ENCODE data around the gene PPIB.

DNA sequence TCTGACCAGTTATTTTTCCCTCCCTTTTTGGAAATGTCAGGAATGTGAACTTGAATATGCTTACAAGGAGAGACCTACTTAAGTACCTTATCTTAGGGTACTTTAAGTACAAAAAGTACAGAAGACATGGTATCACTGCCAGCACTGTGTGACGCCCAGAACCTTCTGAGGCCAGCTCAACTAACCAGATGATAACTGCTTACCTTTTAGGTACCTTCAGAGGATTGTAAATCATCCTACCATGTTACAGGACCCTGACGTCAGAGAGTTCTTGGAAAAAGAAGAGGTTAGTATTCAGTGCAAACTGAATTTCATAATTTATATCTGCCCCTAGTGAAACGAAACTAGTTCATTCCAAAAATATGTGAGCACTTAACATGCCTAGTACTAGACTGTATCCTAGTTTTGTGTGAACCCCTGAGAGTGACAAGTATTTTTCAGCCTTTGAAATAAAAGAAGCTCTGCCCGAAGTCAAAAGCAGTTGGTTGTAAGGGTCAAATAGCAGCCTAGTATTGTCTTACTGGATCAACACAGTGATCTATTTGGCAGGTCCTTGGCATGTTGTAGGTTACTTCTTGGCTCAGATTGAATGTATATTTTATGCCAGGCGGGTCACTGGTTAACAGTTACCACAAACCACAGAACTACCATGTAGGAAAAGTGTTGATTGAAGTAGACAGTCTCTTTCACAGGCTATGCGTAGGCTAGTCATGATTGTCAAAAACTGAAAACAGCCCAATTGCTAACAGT lies 35.1 kb downstream of the PPIB start:
- TF ChIP-seq, protein P1, sequence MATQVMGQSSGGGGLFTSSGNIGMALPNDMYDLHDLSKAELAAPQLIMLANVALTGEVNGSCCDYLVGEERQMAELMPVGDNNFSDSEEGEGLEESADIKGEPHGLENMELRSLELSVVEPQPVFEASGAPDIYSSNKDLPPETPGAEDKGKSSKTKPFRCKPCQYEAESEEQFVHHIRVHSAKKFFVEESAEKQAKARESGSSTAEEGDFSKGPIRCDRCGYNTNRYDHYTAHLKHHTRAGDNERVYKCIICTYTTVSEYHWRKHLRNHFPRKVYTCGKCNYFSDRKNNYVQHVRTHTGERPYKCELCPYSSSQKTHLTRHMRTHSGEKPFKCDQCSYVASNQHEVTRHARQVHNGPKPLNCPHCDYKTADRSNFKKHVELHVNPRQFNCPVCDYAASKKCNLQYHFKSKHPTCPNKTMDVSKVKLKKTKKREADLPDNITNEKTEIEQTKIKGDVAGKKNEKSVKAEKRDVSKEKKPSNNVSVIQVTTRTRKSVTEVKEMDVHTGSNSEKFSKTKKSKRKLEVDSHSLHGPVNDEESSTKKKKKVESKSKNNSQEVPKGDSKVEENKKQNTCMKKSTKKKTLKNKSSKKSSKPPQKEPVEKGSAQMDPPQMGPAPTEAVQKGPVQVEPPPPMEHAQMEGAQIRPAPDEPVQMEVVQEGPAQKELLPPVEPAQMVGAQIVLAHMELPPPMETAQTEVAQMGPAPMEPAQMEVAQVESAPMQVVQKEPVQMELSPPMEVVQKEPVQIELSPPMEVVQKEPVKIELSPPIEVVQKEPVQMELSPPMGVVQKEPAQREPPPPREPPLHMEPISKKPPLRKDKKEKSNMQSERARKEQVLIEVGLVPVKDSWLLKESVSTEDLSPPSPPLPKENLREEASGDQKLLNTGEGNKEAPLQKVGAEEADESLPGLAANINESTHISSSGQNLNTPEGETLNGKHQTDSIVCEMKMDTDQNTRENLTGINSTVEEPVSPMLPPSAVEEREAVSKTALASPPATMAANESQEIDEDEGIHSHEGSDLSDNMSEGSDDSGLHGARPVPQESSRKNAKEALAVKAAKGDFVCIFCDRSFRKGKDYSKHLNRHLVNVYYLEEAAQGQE (IDR thresholded peaks at IDR 0.05) = no peak
- TF ChIP-seq, protein P2, sequence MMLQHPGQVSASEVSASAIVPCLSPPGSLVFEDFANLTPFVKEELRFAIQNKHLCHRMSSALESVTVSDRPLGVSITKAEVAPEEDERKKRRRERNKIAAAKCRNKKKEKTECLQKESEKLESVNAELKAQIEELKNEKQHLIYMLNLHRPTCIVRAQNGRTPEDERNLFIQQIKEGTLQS (IDR thresholded peaks at IDR 0.05) = no peak
- TF ChIP-seq JUND (IDR thresholded peaks at IDR 0.05) (no peak), RAD21 (IDR thresholded peaks at IDR 0.05) (no peak)
- TF ChIP-seq, protein P3, sequence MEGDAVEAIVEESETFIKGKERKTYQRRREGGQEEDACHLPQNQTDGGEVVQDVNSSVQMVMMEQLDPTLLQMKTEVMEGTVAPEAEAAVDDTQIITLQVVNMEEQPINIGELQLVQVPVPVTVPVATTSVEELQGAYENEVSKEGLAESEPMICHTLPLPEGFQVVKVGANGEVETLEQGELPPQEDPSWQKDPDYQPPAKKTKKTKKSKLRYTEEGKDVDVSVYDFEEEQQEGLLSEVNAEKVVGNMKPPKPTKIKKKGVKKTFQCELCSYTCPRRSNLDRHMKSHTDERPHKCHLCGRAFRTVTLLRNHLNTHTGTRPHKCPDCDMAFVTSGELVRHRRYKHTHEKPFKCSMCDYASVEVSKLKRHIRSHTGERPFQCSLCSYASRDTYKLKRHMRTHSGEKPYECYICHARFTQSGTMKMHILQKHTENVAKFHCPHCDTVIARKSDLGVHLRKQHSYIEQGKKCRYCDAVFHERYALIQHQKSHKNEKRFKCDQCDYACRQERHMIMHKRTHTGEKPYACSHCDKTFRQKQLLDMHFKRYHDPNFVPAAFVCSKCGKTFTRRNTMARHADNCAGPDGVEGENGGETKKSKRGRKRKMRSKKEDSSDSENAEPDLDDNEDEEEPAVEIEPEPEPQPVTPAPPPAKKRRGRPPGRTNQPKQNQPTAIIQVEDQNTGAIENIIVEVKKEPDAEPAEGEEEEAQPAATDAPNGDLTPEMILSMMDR (IDR thresholded peaks at IDR 0.05; ENCODE audit: low read depth, low read length, missing input control) = no peak
- TF ChIP-seq, protein P4, sequence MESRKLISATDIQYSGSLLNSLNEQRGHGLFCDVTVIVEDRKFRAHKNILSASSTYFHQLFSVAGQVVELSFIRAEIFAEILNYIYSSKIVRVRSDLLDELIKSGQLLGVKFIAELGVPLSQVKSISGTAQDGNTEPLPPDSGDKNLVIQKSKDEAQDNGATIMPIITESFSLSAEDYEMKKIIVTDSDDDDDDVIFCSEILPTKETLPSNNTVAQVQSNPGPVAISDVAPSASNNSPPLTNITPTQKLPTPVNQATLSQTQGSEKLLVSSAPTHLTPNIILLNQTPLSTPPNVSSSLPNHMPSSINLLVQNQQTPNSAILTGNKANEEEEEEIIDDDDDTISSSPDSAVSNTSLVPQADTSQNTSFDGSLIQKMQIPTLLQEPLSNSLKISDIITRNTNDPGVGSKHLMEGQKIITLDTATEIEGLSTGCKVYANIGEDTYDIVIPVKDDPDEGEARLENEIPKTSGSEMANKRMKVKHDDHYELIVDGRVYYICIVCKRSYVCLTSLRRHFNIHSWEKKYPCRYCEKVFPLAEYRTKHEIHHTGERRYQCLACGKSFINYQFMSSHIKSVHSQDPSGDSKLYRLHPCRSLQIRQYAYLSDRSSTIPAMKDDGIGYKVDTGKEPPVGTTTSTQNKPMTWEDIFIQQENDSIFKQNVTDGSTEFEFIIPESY (IDR thresholded peaks at IDR 0.05) = no peak
- TF ChIP-seq, protein P5, sequence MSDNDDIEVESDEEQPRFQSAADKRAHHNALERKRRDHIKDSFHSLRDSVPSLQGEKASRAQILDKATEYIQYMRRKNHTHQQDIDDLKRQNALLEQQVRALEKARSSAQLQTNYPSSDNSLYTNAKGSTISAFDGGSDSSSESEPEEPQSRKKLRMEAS (IDR thresholded peaks at IDR 0.05) = no peak
